GM18517 (cell line): ENCODE data around the gene RFPL3.
"Not testable (repeated sequence)": the region's sequence is repeated elsewhere in the genome, so short reads cannot be mapped to it uniquely, and the experiment has no call there.

Experiments
- ATAC-seq: cut with Tn5 transposase; IDR thresholded peaks from one replicate; pipeline ENCODE4 v1.9.1; 2021; ENCODE audit warnings: mild to moderate bottlenecking, moderate library complexity; ENCODE audit not compliant: unreplicated experiment

Gene RFPL3

DNA sequence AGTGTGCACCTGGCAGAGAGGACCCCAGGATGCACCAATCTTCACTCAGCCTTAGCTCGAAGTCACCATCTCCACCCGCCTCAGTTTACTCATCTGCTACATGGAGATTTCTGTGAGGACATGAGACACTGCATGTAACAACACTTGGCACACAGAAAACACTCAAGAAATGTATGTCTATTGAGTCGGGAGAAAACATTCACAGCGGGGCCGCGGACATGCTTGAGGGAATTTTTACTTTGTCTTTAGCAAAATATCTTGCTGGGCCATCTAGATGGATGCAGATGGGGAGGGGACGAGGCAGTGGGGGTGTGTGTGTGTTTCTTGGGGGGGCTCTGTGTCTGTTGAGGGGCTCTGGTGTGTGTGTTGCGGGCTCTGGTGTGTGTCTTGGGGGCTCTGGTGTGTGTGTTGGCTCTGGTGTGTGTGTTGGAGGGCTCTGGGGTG, 28.4 kb upstream of the RFPL3 start:
- no peak for ATAC-seq

GRCh38 chr22:32331236-32331917, 26.3 kb upstream of the RFPL3 start:
- no peak for ATAC-seq

GRCh38 chr22:32331918-32332725, 25.5 kb upstream of the RFPL3 start:
- ATAC-seq, result no peak

- ATAC-seq, result no peak
Observed at GRCh38 chr22:32333141-32333768, 24.4 kb upstream of the RFPL3 start.

DNA sequence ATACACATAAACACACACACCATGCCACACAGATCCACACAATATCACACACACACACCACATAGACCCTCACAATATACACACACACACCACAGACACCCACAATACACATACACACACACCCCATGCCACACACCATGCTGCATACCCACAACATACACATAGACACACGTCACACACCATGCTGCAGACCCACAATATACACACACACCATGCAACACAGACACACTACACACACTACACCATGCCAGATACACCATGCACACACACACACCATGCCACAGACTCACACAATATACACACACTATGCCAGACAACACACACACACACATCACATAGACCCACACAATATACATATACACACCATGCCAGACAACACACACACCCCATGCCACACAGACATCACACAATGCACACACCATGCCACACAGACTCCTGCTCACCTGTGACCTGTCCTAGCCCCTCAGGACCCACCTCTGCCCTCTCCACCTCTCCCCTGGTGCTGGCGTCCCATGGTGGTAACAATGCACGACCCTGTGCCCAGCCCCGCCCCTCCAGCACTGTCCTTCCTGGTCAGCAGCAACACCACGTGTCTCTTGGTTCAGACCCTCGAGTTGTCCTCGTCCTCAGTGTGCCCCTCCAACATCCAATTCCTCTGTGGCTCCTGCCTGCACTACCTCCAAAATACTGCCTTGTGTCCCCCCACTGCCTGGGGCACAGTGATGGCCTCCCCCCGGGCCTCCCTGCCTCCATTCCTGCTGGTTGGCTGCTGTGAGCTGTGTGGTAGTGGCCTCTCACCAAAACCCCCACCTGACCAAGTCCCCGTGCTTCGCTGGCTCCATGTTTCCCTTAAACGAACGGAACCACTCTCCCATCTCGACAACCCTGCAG, 23.7 kb upstream of the RFPL3 start:
- ATAC-seq, result no peak

GRCh38 chr22:32334660-32335365, 22.9 kb upstream of the RFPL3 start:
- no peak for ATAC-seq

DNA sequence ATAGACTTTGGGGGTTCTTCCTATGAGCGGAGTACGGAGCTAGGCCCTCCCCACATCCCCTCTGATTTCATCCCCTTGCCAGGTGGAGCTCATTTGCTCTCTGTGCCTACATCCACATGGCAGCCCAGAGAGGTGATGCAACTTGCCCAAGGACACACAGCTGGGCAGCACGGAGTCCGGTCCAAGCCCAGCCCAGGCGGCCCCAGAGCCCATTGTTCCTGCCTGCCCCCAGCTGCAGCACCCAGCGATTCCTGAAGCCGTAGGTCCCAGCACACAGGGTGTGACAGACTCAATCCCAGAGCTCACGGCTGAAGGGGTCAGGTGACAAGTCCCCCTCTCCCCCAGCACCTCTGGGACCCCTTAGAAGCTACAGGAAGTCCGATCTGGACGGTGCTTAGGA, 22.2 kb upstream of the RFPL3 start:
- no peak for ATAC-seq

DNA sequence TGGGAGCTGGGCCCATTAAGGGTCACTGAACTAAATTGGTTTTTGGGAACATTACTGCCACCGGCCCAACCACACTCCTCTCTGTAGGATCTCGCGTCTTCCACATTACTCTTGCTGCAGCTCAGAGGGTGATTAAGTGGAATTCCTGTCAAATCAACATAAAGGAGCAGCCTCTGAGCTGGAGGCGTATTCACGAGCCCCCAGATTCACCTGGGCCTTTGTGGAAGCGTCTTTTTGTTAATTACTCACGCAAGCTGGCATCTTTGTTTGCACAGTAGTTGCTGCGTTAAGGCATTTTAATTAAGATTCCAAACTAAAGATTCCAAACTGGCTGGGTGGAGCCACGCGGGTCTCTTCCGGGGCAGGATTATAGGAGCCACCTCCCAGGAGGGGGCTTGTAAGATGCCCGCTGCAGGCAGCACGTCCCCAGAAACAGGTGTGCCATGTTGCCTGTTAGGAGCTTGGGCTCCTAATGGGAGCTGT, 21.5 kb upstream of the RFPL3 start:
- no peak for ATAC-seq

DNA sequence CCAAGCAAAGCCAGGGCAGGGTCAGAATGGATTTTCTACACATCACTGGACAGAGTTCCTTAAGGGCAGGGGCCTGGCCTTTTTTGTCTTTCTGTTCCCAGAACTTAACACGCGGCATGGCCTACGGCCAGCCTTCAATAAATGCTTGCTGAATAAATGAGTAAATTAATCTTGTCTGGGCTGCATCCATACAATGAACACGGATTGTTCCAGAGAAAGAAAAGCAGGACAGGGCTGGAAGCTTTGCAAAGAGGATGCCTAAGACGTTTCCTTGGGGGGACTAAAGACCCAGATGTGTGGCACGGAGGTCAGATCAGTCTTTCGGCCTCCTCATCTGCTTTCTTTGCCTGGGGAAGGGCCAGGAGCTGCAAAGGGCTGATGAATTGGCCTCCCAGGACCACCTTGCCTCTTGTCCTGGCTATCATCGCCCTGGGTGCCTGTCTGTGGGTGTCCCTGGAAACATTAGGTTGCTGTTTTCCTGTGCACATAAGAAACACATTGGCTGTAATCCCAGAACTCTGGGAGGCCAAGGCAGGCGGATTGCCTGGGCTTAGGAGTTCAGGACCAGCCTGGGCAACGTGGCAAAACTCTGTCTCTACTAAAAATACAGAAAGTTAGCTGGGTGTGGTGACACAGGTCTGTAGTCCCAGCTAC, 20.8 kb upstream of the RFPL3 start:
- ATAC-seq, result no peak

DNA sequence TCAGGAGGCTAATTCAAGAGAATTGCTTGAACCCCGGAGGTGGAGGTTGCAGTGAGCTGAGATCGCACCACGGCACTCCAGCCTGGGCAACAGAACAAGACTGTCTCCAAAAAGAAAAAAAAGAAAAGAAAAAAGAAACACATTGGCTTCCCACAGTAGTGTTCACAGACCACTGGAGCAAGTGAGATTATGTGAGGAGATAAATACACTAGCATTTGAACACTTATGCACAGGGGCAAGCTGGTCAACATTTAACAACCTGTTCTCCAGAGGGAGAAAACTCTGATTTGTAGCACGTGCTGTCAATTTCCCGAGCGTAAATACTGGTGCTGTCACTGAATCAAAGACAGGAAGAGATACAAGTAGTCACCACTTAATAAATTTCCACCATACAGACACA, 20.2 kb upstream of the RFPL3 start:
- not testable (repeated sequence) for ATAC-seq

DNA sequence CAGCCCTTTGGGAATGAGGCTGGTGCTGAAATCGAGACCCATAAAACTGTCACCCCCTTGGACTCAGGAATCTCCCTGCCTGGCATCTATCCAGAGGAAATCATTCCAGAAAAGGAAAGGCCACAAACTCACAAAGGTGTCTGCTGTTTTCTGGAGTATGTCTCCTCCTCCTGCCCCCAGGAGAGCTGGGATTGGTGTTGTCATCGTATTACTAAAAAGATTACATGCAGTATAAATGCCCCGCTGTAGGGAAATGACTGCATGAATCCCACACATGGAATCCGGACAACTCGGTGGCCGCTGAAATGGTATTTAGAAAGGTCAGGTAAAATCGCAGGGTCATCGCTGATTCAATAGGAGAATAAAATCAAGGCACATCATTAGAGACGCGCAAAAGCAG, 18.9 kb upstream of the RFPL3 start:
- no peak for ATAC-seq

- no peak for ATAC-seq
Observed at GRCh38 chr22:32339190-32340012, 18.3 kb upstream of the RFPL3 start.

- ATAC-seq, result no peak
Observed at GRCh38 chr22:32340411-32340810, 17.3 kb upstream of the RFPL3 start.

DNA sequence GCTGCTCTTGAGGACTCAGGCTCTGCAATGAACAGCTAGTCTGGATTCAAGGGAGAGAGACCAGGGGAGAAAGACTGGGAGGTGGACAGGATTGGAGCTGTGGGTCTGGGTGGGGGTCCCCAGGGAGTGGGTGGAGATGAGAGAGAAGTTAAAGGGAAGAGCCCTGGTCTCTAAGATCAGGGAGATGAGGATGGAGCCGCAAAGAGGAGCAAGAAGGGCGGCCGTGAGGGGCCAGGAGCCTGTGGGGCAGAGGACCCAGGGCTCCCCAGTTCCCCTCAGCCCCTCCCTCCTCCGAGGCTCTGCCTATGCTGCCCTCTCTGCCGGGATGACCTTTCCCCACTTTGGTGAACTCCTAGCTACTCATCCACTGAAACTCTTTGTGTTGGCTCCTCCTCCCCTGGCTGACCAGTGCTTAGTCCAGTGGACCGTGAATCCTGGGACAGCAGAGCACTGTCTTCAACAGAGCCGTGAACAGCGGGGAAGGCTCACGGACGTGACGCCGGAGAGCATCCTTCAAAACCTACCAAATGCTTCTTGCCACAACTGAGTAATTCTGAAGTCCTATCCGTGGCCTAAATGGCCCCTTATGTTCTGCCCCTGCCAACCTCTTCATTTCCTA, 16.4 kb upstream of the RFPL3 start:
- no peak for ATAC-seq

GRCh38 chr22:32342977-32343376, 14.7 kb upstream of the RFPL3 start:
- ATAC-seq, result no peak

DNA sequence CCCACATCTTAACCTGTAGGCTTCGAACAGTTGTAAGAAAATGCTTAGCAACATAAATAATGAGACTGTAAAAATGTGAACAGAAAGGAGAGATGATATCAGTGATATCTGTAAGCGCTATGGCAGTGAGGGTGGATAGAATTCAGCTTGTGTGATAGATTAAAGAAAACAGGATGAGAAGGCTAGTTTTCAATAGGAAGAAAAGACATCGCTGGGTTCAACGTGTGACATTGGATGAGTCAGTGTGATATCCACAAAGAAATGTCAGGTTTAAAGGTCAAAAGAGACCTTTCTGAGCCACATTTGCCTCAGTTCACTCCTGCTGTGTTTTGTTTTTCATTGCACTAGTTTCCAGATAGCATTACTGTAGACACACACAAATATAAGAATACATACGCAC, 13.7 kb upstream of the RFPL3 start:
- ATAC-seq, result no peak

DNA sequence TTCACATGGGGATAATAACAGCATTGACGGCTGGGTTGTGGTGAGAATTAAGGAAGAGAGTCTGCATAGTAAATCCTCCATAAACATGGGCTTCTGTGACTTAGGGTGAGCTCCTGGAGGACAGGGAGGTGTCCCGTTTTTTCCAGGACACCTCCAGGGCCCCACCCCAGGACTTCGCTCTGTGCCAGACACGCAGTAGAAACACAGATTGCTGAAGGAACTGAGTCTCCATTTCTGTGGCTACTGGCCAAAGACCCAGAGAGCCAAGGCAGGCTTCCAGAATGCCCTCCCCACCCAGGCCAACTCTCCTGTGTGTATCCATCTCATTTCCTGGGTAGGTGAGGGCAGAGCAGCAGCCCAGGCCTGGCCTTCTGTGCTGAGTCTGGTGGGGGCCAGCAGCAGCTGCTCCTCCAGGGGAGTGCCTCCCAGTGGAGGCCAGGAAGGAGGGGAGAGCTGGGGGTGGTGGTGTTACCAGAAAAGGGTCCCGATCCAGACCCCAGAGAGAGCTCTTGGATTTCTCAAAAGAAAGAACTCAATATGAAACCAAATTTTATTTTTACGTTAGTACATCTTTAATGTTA, 9.5 kb upstream of the RFPL3 start:
- ATAC-seq, result no peak

DNA sequence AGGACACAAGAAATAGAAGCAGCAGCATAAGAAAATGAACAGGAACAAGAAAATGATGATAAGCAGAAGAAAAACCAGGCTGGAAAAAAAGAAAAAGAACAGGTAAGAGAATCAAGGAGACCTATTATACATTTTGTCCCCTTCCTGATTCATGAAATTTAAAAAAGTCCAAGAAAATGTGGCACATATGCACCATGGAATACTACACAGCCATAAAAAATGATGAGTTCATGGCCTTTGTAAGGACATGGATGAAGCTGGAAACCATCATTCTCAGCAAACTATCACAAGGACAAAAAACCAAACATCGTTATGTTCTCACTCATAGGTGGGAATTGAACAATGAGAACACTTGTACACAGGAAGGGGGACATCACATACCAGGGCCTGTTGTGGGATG, 5.8 kb upstream of the RFPL3 start:
- ATAC-seq, result not testable (repeated sequence)
